GM12873 (cell line): Measurements from ENCODE around the gene SORCS2.

Experiments
- CTCF ChIP-seq: IDR thresholded peaks from 2 replicates; pipeline ENCODE4 v1.5.1; 2012; ENCODE audit warnings: low read depth, mild to moderate bottlenecking, moderate library complexity, low read length, control low read depth; ENCODE audit not compliant: insufficient read depth; ENCODE audit errors: missing control alignments

The SORCS2 gene

GRCh38 chr4:7348946-7349900 lies 156.9 kb downstream of the SORCS2 start:
- no peak for TF ChIP-seq CTCF

GRCh38 chr4:7350396-7350795 lies 158.1 kb downstream of the SORCS2 start:
- TF ChIP-seq CTCF = no peak

GRCh38 chr4:7351014-7351413 lies 158.7 kb downstream of the SORCS2 start:
- TF ChIP-seq CTCF = no peak

- TF ChIP-seq CTCF = no peak
Measured at GRCh38 chr4:7352486-7352885, 160.1 kb downstream of the SORCS2 start.

GRCh38 chr4:7353046-7353790 lies 160.9 kb downstream of the SORCS2 start:
- no peak for TF ChIP-seq CTCF

- TF ChIP-seq CTCF = no peak
Measured at GRCh38 chr4:7353846-7354610, 161.7 kb downstream of the SORCS2 start.
